K562 (cell line): ENCODE measurements around the gene PRKCE. TPM values are rescaled to one million over a fixed set of nuclear protein-coding genes. Genes with fewer than 3 reads are reported as not detected.

ENCODE experiments used
- ATAC-seq: fragments of 200-7000 bp; cut with Tn5 transposase; 3 replicates; pipeline ENCODE4 v1.9.1; 2020; ENCODE audit warnings: moderate library complexity
- BruUV-seq: library from RNA; stranded (reverse); fragments of 400-500 nt; replicated peaks from 2 replicates; lab custom pipeline; 2021; lab: Mats Ljungman, UMichigan
- CTCF ChIA-PET: fragments of 300-600 bp; formaldehyde crosslinking; extraction: SDS; loops from one replicate; lab custom pipeline; 2021; ENCODE audit warnings: low intra/inter-chr PET ratio; lab: Yijun Ruan, JAX
- POLR2A ChIA-PET: fragments of 300-600, 350-650 bp; sonication (Branson Sonifier 250); formaldehyde crosslinking; extraction: SDS; loops from one replicate; lab custom pipeline; 2021; ENCODE audit warnings: antibody characterized with exemption, inconsistent platforms; lab: Yijun Ruan, JAX
- DNase-seq, 4 experiments: peaks; one replicate each; pipeline versions ENCODE4 v3.0.0 to v3.0.0-alpha.2; 2011 to 2018; ENCODE audit warnings: low spot score in 3 of 4, mixed read lengths in 3 of 4; ENCODE audit errors: extremely low read depth in 1 of 4
- FAIRE-seq: peaks from 2 replicates; lab custom pipeline; 2011; peaks lifted over from hg19 to GRCh38; lab: Jason Lieb, UNC
- H2AFZ ChIP-seq: 2 replicates; pipeline ENCODE4 v1.6.0; 2011; ENCODE audit warnings: low read depth, low read length, control low read depth, inconsistent platforms
- H3K27ac ChIP-seq: fragments of 200-600 bp; 3 replicates; pipeline ENCODE4 v1.8.0; 2011; ENCODE audit warnings: low read depth, mild to moderate bottlenecking, control low read depth, inconsistent platforms, low read length, moderate library complexity, mixed read lengths; ENCODE audit errors: extremely low read depth
- H3K27me3 ChIP-seq, 2 experiments: fragments of 300-600 bp in 1 of 2; 2 replicates in 1 of 2; 3 replicates in 1 of 2; pipeline versions ENCODE4 v1.6.0 to v1.8.0; 2011; ENCODE audit warnings: inconsistent platforms in 2 of 2, low read length in 2 of 2, mild to moderate bottlenecking in 1 of 2, mixed read lengths in 1 of 2, moderate library complexity in 1 of 2; ENCODE audit not compliant: control insufficient read depth in 2 of 2, insufficient read depth in 2 of 2
- H3K36me3 ChIP-seq: fragments of 300-600 bp; 3 replicates; pipeline ENCODE4 v1.8.0; 2011; ENCODE audit warnings: mild to moderate bottlenecking, low read length, inconsistent platforms; ENCODE audit not compliant: control insufficient read depth, insufficient read depth
- H3K4me1 ChIP-seq, 2 experiments: fragments of 200-600 bp in 1 of 2; replicated peaks in 1 of 2; 2 replicates in 1 of 2; 3 replicates in 1 of 2; pipeline versions ENCODE4 v1.5.1 to v1.8.0; 2011; ENCODE audit warnings: inconsistent platforms in 2 of 2, low read length in 2 of 2, mild to moderate bottlenecking in 1 of 2, mixed read lengths in 1 of 2, moderate library complexity in 1 of 2; ENCODE audit not compliant: control insufficient read depth in 2 of 2, insufficient read depth in 2 of 2
- H3K4me2 ChIP-seq: 2 replicates; pipeline ENCODE4 v1.6.1; 2011; ENCODE audit warnings: low read length, control low read depth, inconsistent platforms, mixed read lengths; ENCODE audit not compliant: insufficient read depth
- H3K4me3 ChIP-seq: fragments of 200-600 bp; sonication (generic), shearing (Covaris generic); 2 replicates; pipeline ENCODE4 v1.5.1; 2016; ENCODE audit warnings: control low read depth, inconsistent platforms
- H3K79me2 ChIP-seq: fragments of 200-600 bp; 3 replicates; pipeline ENCODE4 v1.8.0; 2011; ENCODE audit warnings: low read length, inconsistent platforms; ENCODE audit not compliant: control insufficient read depth, insufficient read depth
- H3K9ac ChIP-seq, 2 experiments: 2 replicates each; pipeline versions ENCODE4 v1.6.0 to v1.6.1; 2011; ENCODE audit warnings: low read depth in 2 of 2, low read length in 2 of 2, control low read depth in 1 of 2, inconsistent platforms in 1 of 2, mild to moderate bottlenecking in 1 of 2, mixed read lengths in 1 of 2; ENCODE audit not compliant: insufficient read depth in 1 of 2
- H3K9me1 ChIP-seq: one replicate; pipeline ENCODE4 v1.6.0; 2011; ENCODE audit warnings: inconsistent platforms, mild to moderate bottlenecking, low read length, moderate library complexity; ENCODE audit not compliant: control insufficient read depth, insufficient read depth
- H3K9me3 ChIP-seq: replicated peaks from 2 replicates; pipeline ENCODE4 v1.5.1; 2011; ENCODE audit warnings: low read depth, low read length, inconsistent platforms; ENCODE audit not compliant: control insufficient read depth, insufficient read depth
- H4K20me1 ChIP-seq: replicated peaks from 2 replicates; pipeline ENCODE4 v1.6.1; 2011; ENCODE audit warnings: low read length, inconsistent platforms, mixed read lengths; ENCODE audit not compliant: control insufficient read depth, insufficient read depth
- COPS2 ChIP-seq: fragments of 450-650 bp; conservative IDR thresholded peaks from 2 replicates; pipeline ENCODE4 v1.6.1; 2016; ENCODE audit warnings: mild to moderate bottlenecking, moderate library complexity
- GABPB1 ChIP-seq: sonication (generic); formaldehyde crosslinking; IDR thresholded peaks from 2 replicates; pipeline ENCODE4 v1.8.0; 2022; ENCODE audit warnings: mild to moderate bottlenecking, missing genetic modification reagents
- IFI16 ChIP-seq: fragments of 250-450 bp; sonication (Bioruptor Pico); IDR thresholded peaks from 2 replicates; pipeline ENCODE4 v2.1.2; 2022; ENCODE audit warnings: mild to moderate bottlenecking, inconsistent platforms
- KAT2B ChIP-seq: IDR thresholded peaks from one replicate; pipeline ENCODE4 v1.6.1; 2012; ENCODE audit warnings: low read depth, mild to moderate bottlenecking, control low read depth, inconsistent platforms, low read length, moderate library complexity
- KDM1A ChIP-seq, 2 experiments: fragments of 450-650 bp; IDR thresholded peaks; 2 replicates each; pipeline ENCODE4 v1.6.1; 2016; ENCODE audit warnings: mild to moderate bottlenecking in 2 of 2
- LCOR ChIP-seq: sonication (generic); formaldehyde crosslinking; IDR thresholded peaks from 2 replicates; pipeline ENCODE4 v1.8.0; 2022; ENCODE audit warnings: mild to moderate bottlenecking, missing genetic modification reagents
- MYNN ChIP-seq, 2 experiments: sonication (generic); formaldehyde crosslinking in 1 of 2; IDR thresholded peaks; 2 replicates each; pipeline versions ENCODE4 v1.5.0 to v1.6.1; 2016 to 2020; ENCODE audit warnings: antibody characterized with exemption in 1 of 2, missing genetic modification reagents in 1 of 2
- NCOA6 ChIP-seq: fragments of 450-650 bp; IDR thresholded peaks from 2 replicates; pipeline ENCODE4 v1.6.1; 2017; ENCODE audit warnings: mild to moderate bottlenecking
- PBX2 ChIP-seq, 2 experiments: IDR thresholded peaks in 1 of 2; conservative IDR thresholded peaks in 1 of 2; 2 replicates each; pipeline ENCODE4 v1.6.1; 2016; ENCODE audit warnings: low read depth in 2 of 2, mild to moderate bottlenecking in 1 of 2, missing compliant biosample characterization in 1 of 2, missing genetic modification characterization in 1 of 2, moderate library complexity in 1 of 2
- SRSF3 ChIP-seq: fragments of 200-400 bp; formaldehyde crosslinking; IDR thresholded peaks from 2 replicates; pipeline ENCODE4 v1.6.1; 2016; ENCODE audit warnings: mild to moderate bottlenecking, low read length, moderate library complexity; ENCODE audit not compliant: insufficient read depth
- ZNF174 ChIP-seq: fragments of 250-450 bp; sonication (Bioruptor Pico); IDR thresholded peaks from 2 replicates; pipeline ENCODE4 v1.4.0; 2020; ENCODE audit warnings: mild to moderate bottlenecking
- ZNF79 ChIP-seq: fragments of 250-450 bp; sonication (Bioruptor Pico); IDR thresholded peaks from 2 replicates; pipeline ENCODE4 v1.4.0; 2020; ENCODE audit warnings: low read depth, mild to moderate bottlenecking, moderate library complexity
- ZZZ3 ChIP-seq: fragments of 450-650 bp; IDR thresholded peaks from 2 replicates; pipeline ENCODE4 v1.6.1; 2016; ENCODE audit warnings: antibody characterized with exemption, mild to moderate bottlenecking, moderate library complexity
- WGBS: fragments of 100-300 bp; shearing (Covaris generic); methylation state at CpG from one replicate; pipeline ENCODE4 v1.1.6; 2016; ENCODE audit warnings: low coverage, mixed read lengths; ENCODE audit not compliant: insufficient coverage; ENCODE audit errors: missing lambda C conversion rate; 5-methylcytosine and 5-hydroxymethylcytosine counted together
- in situ Hi-C: fragments of 300-500 bp; cut with MboI; formaldehyde crosslinking; loops from 4 replicates; pipeline ENCODE4 v1.15.0; 2018; ENCODE audit warnings: inconsistent platforms, mixed read lengths
- intact Hi-C: fragments of 100-400 bp; cut with micrococcal nuclease; formaldehyde crosslinking; loops from 2 replicates; pipeline ENCODE4 v1.14.2; 2022
- polyA plus RNA-seq, 8 experiments: library from polyadenylated mRNA; depleted of rRNA in 4 of 8; stranded (reverse) in 5 of 8; unstranded in 3 of 8; fragments of >200 nt; fragmentation: Nextera tagmentation in 2 of 8; fragmentation: Illumina TruSeq in 1 of 8; extraction: Ambion mirVana in 2 of 8; extraction: Trizol in 1 of 8; gene quantifications; 2 replicates each; pipeline versions ENCODE4 v1.2.1 to v1.2.3, GENCODE V29; 2011 to 2014; ENCODE audit warnings: inconsistent platforms in 1 of 8, missing spikeins in 1 of 8
- total RNA-seq, 7 experiments: library from RNA; depleted of rRNA in 6 of 7; stranded (reverse); fragments of >200 nt in 6 of 7; fragmentation: Illumina TruSeq in 2 of 7; extraction: Trizol in 2 of 7; gene quantifications; 2 replicates each; pipeline versions ENCODE4 v1.2.1 to v1.2.3, GENCODE V29; 2011 to 2021; ENCODE audit warnings: low replicate concordance in 1 of 7
- TF ChIP-seq, protein P1 (sequence below): IDR thresholded peaks from 2 replicates; pipeline ENCODE4 v1.6.1; 2014; ENCODE audit warnings: antibody characterized with exemption
- TF ChIP-seq, protein P2 (sequence below): sonication (generic); formaldehyde crosslinking; IDR thresholded peaks from 2 replicates; pipeline ENCODE4 v1.8.0; 2022; ENCODE audit warnings: missing genetic modification reagents, mild to moderate bottlenecking, borderline replicate concordance

Gene PRKCE
- total and polyA plus RNA-seq, 9 of the 15 experiments (the other 6 are each of a cell fraction or from before 2014, with no cell fraction given): 0.06 to 1.0 (median 0.22) TPM; not detected in 1

GRCh38 chr2:46160326-46160725, 508.9 kb downstream of the PRKCE start:
- Histone ChIP-seq H3K9me1 (no peaks in the 10 kb centered on the region), H4K20me1 (no peaks in the 10 kb centered on the region; the same call in 1 of the 2 replicates), H3K4me3 (no peak overlapping the region), H3K36me3 (no peaks in the 10 kb centered on the region), H3K79me2 (no peaks in the 10 kb centered on the region), H3K9me3 (no peaks in the 10 kb centered on the region), H3K9ac (no peak overlapping the region), H3K27me3 (peaks cover 23 to 74% of the 10 kb centered on the region in 2 experiments), H3K27ac (no peak overlapping the region), H3K4me1 (no peaks in the 10 kb centered on the region), H2AFZ (no peak overlapping the region), H3K4me2 (no peak overlapping the region)
- intact Hi-C loops: no loop called here
- DNase-seq (no peak), ATAC-seq (no peak), FAIRE-seq (no peak)
- CTCF ChIA-PET: no interaction called here
- in situ Hi-C loops: no loop called here
- WGBS: 4% methylated on average over 6 of the region's 6 CpGs
- no TSS peak for BruUV-seq
- POLR2A ChIA-PET: no interaction called here
- no peak for TF ChIP-seq ZZZ3
- TF ChIP-seq KAT2B: no peak
- no peak for TF ChIP-seq ZNF174
- TF ChIP-seq ZNF79 (CRISPR knock-in tag): no peak
- TF ChIP-seq, protein P1, sequence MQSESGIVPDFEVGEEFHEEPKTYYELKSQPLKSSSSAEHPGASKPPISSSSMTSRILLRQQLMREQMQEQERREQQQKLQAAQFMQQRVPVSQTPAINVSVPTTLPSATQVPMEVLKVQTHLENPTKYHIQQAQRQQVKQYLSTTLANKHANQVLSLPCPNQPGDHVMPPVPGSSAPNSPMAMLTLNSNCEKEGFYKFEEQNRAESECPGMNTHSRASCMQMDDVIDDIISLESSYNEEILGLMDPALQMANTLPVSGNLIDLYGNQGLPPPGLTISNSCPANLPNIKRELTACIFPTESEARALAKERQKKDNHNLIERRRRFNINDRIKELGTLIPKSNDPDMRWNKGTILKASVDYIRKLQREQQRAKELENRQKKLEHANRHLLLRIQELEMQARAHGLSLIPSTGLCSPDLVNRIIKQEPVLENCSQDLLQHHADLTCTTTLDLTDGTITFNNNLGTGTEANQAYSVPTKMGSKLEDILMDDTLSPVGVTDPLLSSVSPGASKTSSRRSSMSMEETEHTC: no peak
- TF ChIP-seq COPS2: no peak
- no peak for TF ChIP-seq IFI16 (CRISPR knock-in tag)
- TF ChIP-seq SRSF3: no peak
- no peak for TF ChIP-seq NCOA6
- TF ChIP-seq KDM1A (IDR thresholded peaks at IDR 0.05): no peak
- TF ChIP-seq LCOR (CRISPR knock-in tag): no peak
- no peak for TF ChIP-seq GABPB1 (CRISPR knock-in tag)
- TF ChIP-seq, protein P2, sequence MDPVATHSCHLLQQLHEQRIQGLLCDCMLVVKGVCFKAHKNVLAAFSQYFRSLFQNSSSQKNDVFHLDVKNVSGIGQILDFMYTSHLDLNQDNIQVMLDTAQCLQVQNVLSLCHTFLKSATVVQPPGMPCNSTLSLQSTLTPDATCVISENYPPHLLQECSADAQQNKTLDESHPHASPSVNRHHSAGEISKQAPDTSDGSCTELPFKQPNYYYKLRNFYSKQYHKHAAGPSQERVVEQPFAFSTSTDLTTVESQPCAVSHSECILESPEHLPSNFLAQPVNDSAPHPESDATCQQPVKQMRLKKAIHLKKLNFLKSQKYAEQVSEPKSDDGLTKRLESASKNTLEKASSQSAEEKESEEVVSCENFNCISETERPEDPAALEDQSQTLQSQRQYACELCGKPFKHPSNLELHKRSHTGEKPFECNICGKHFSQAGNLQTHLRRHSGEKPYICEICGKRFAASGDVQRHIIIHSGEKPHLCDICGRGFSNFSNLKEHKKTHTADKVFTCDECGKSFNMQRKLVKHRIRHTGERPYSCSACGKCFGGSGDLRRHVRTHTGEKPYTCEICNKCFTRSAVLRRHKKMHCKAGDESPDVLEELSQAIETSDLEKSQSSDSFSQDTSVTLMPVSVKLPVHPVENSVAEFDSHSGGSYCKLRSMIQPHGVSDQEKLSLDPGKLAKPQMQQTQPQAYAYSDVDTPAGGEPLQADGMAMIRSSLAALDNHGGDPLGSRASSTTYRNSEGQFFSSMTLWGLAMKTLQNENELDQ (CRISPR knock-in tag): no peak
- TF ChIP-seq PBX2 (CRISPR knock-in tag; IDR thresholded peaks at IDR 0.05; ENCODE audit: low read depth): no peak
- TF ChIP-seq PBX2 (tag; conservative IDR thresholded peaks at IDR 0.05; ENCODE audit: low read depth): peak; percentile 57; the same call in 1 of the 2 replicates
- TF ChIP-seq MYNN (IDR thresholded peaks at IDR 0.05): no peak
- no peak for TF ChIP-seq MYNN (CRISPR knock-in tag; IDR thresholded peaks at IDR 0.05)
